Heart left ventricle (tissue), 16 donors: ENCODE results near the gene RDH8. TPM values are rescaled to one million over a fixed set of nuclear protein-coding genes. Genes with fewer than 3 reads are reported as not detected.

Experiments used
- ATAC-seq, 4 donors: fragments of 200-7000 bp; cut with Tn5 transposase; one replicate each; pipeline ENCODE4 v1.9.1; 2020 to 2022; ENCODE audit warnings: moderate library complexity in 4 of 4, mild to moderate bottlenecking in 3 of 4, moderate number of reproducible peaks in 1 of 4
- DNase-seq, 5 donors: peaks; one replicate each; pipeline ENCODE4 v3.0.0-alpha.2; 2020
- H3K27ac ChIP-seq, 12 donors: fragments of 200-600 bp; sonication (generic) in 4 of 12; one replicate each; pipeline versions ENCODE4 v1.5.0 to v1.8.0; 2016 to 2022; ENCODE audit warnings: mild to moderate bottlenecking in 2 of 12
- H3K27me3 ChIP-seq, 9 donors: fragments of 200-600 bp; sonication (generic) in 2 of 9; one replicate each; pipeline versions ENCODE4 v1.5.1 to v1.8.0; 2016 to 2022; ENCODE audit warnings: mild to moderate bottlenecking in 3 of 9
- H3K36me3 ChIP-seq, 9 donors: fragments of 200-600 bp; sonication (generic) in 2 of 9; one replicate each; pipeline versions ENCODE4 v1.5.0 to v1.8.0; 2018 to 2022; ENCODE audit warnings: mild to moderate bottlenecking in 2 of 9
- H3K4me1 ChIP-seq, 12 donors: fragments of 200-600 bp; sonication (generic) in 4 of 12; one replicate each; pipeline versions ENCODE4 v1.5.0 to v1.8.0; 2016 to 2022; ENCODE audit warnings: mild to moderate bottlenecking in 3 of 12
- H3K4me3 ChIP-seq, 12 donors: fragments of 200-600 bp; sonication (generic) in 4 of 12; one replicate each; pipeline versions ENCODE4 v1.5.0 to v1.8.0; 2017 to 2022; ENCODE audit warnings: mild to moderate bottlenecking in 9 of 12, moderate library complexity in 4 of 12
- H3K9me3 ChIP-seq, 12 donors: fragments of 200-600 bp; sonication (generic) in 4 of 12; one replicate each; pipeline versions ENCODE4 v1.5.0 to v1.8.0; 2016 to 2022; ENCODE audit warnings: mild to moderate bottlenecking in 1 of 12
- CTCF ChIP-seq, 12 donors: fragments of 200-600 bp; sonication (generic) in 4 of 12; IDR thresholded peaks; one replicate each; pipeline versions ENCODE4 v1.5.0 to v1.8.0; 2018 to 2022; ENCODE audit warnings: antibody characterized with exemption in 12 of 12, mild to moderate bottlenecking in 5 of 12
- POLR2A ChIP-seq, 2 donors: fragments of 450-650 bp; IDR thresholded peaks; one replicate each; pipeline ENCODE4 v1.6.1; 2017; ENCODE audit warnings: antibody characterized with exemption in 2 of 2, mild to moderate bottlenecking in 2 of 2, moderate library complexity in 2 of 2
- WGBS, 4 donors: extraction: QIAGEN DNeasy Blood & Tissue Kit in 2 of 4; methylation state at CpG; one replicate each; pipeline versions ENCODE4 v1.1.5 to v1.1.7; 2013 to 2018; 5-methylcytosine and 5-hydroxymethylcytosine counted together
- intact Hi-C, 10 donors: fragments of 100-400 bp; cut with DNase I; formaldehyde crosslinking; loops; one replicate each; pipeline versions ENCODE4 v1.11.1 to v1.14.2; 2022
- polyA plus RNA-seq, 2 donors: library from polyadenylated mRNA; stranded (reverse); fragments of 200-250 nt; gene quantifications; one replicate each; pipeline ENCODE4 v1.2.3, GENCODE V29; 2013
- total RNA-seq, 9 donors: library from RNA; depleted of rRNA in 2 of 9; stranded (reverse); fragments of >200 nt in 2 of 9; fragmentation: NEBNext Ultra II Directional in 3 of 9; extraction: Animal tissue kit (Norgen Biotek cat#: 25700) in 3 of 9; gene quantifications; one replicate each; pipeline versions ENCODE4 v1.1.0 to v1.2.4, GENCODE V29; 2016 to 2023
- donor health status: ischemic (EF 13 %, LVEDD 7.1; RV severe dilation, severe dysfunction).
- donor health status: healthy with polysubstance abuse.
- donor health status: DM: no; HTN: yes; CAD: no.
- donor health status: DM: no; HTN: no; CAD: no.
- donor health status: ischemic (EF 25% LVEDD 6.9; RV normal size, moderate dysfunction).
- donor health status: ischemic (EF 25% LVEDD 5.7; RV mildly dilated, moderate dysfunction).
- donor health status: healthy.
- donor health status: DM: yes; HTN: yes; CAD: no.
- donor health status: ischemic (EF 35%, LVEDD 5.7; RV mildly dilated, moderate dysfunction).
- donor health status: nonischemic (EF 11% LVEDD 7.7; RV severe dilation, severe dysfunction).
- donor health status: DM: yes; HTN: yes; CAD: no.
- donor health status: PGD.
- donor health status: ischemic (EF 29% LVEDD 5.4; RV normal size, mild dysfunction).
- donor health status: nonischemic (EF 23%, LVEDD 6.1; RV moderate dilation, normal function).

Gene RDH8
- total and polyA plus RNA-seq, 11 donors: not detected

GRCh38 chr19:10005632-10006334 lies 7.5 kb upstream of the RDH8 start:
- peaks cover 6 to 56% (median 23%) of the 10 kb centered on the region in 9 donors for H3K27me3 ChIP-seq
- WGBS, 4 donors: 50 to 81% (median 73%) methylated on average over 7 to 17 of the region's 17 CpGs
- intact Hi-C loops: loop anchor here in 4 of 10 donors (5.0 to 10.0 kb wide), 4 partner anchors 58 to 73 kb away; no protein-coding TSS in a partner anchor
- H3K36me3 ChIP-seq: peaks cover 0 to 44% (median 0%) of the 10 kb centered on the region in 9 donors
- no peak for DNase-seq
- peak overlapping the region; percentile 55 to 90 (median 78) for H3K27ac ChIP-seq
- peak overlapping the region in 7 of 12 donors; percentile 3 to 30 (median 14) for H3K4me3 ChIP-seq
- TF ChIP-seq CTCF (IDR thresholded peaks at IDR 0.05) (no peak), POLR2A (IDR thresholded peaks at IDR 0.05) (no peak)
- H3K9me3 ChIP-seq: no peaks in the 10 kb centered on the region
- peaks cover 0 to 53% (median 9%) of the 10 kb centered on the region in 12 donors for H3K4me1 ChIP-seq
- ATAC-seq: no peak

GRCh38 chr19:10006335-10006708 lies 7.0 kb upstream of the RDH8 start:
- peak overlapping the region in 7 of 12 donors; percentile 3 to 30 (median 14) for H3K4me3 ChIP-seq

GRCh38 chr19:10006752-10007323 lies 6.4 kb upstream of the RDH8 start:
- ATAC-seq (no peak), DNase-seq (no peak)
- peaks cover 6 to 59% (median 27%) of the 10 kb centered on the region in 9 donors for H3K27me3 ChIP-seq
- H3K4me3 ChIP-seq: no peak overlapping the region
- no peaks in the 10 kb centered on the region for H3K9me3 ChIP-seq
- peak overlapping the region; percentile 55 to 90 (median 78) for H3K27ac ChIP-seq
- H3K4me1 ChIP-seq: peaks cover 0 to 51% (median 9%) of the 10 kb centered on the region in 12 donors
- peaks cover 0 to 34% (median 0%) of the 10 kb centered on the region in 9 donors for H3K36me3 ChIP-seq
- no peak for TF ChIP-seq POLR2A (IDR thresholded peaks at IDR 0.05)
- no peak for TF ChIP-seq CTCF (IDR thresholded peaks at IDR 0.05)
- intact Hi-C loops: loop anchor here in 4 of 10 donors (5.0 to 10.0 kb wide), 4 partner anchors 60 to 75 kb away; no protein-coding TSS in a partner anchor

More at GRCh38 chr19:10006335-10006708, 7.0 kb upstream of the RDH8 start:
- H3K4me1 ChIP-seq: peaks cover 0 to 55% (median 9%) of the 10 kb centered on the region in 12 donors
- no peaks in the 10 kb centered on the region for H3K9me3 ChIP-seq
- TF ChIP-seq POLR2A (IDR thresholded peaks at IDR 0.05) (no peak), CTCF (IDR thresholded peaks at IDR 0.05) (no peak)
- intact Hi-C loops: loop anchor here in 4 of 10 donors (5.0 to 10.0 kb wide), 4 partner anchors 59 to 74 kb away; no protein-coding TSS in a partner anchor
- peaks cover 6 to 59% (median 27%) of the 10 kb centered on the region in 9 donors for H3K27me3 ChIP-seq
- peaks cover 0 to 39% (median 0%) of the 10 kb centered on the region in 9 donors for H3K36me3 ChIP-seq
- ATAC-seq: peak; percentile 29 to 58 (median 48)
- 36 to 45% (median 37%) methylated on average over 7 of the region's 7 CpGs for WGBS, 4 donors
- H3K27ac ChIP-seq: peak overlapping the region; percentile 55 to 90 (median 78)
- peak; percentile 68 to 78 (median 72) for DNase-seq
